HEK293 (cell line): ENCODE measurements around the gene DNM1L.

Experiments used
- CTCF ChIA-PET: fragments of 350-600 bp; formaldehyde crosslinking; extraction: SDS; loops from one replicate; lab custom pipeline; 2021; ENCODE audit warnings: antibody characterized with exemption; lab: Yijun Ruan, JAX
- POLR2A ChIA-PET: fragments of 300-600 bp; formaldehyde crosslinking; extraction: SDS; loops from one replicate; lab custom pipeline; 2020; ENCODE audit warnings: antibody characterized with exemption, inconsistent platforms; lab: Yijun Ruan, JAX
- H3K27ac ChIP-seq: fragments of 200-500 bp; sonication (Bioruptor generic); 2 replicates; pipeline ENCODE4 v1.5.1; 2014; ENCODE audit warnings: low read depth, low read length, control low read depth, inconsistent platforms; ENCODE audit errors: extremely low read depth
- H3K36me3 ChIP-seq, 2 experiments: fragments of 200-500 bp in 1 of 2; sonication (Bioruptor generic) in 1 of 2; 1 replicate in 1 of 2; 2 replicates in 1 of 2; pipeline ENCODE4 v1.5.1; 2014 to 2017; ENCODE audit warnings: inconsistent platforms in 2 of 2, low read length in 2 of 2; ENCODE audit not compliant: control insufficient read depth in 2 of 2, insufficient read depth in 1 of 2
- H3K4me1 ChIP-seq: fragments of 200-500 bp; sonication (Bioruptor generic); 2 replicates; pipeline ENCODE4 v1.5.1; 2014; ENCODE audit warnings: mild to moderate bottlenecking, low read length, inconsistent platforms; ENCODE audit not compliant: control insufficient read depth, insufficient read depth
- H3K4me3 ChIP-seq: 2 replicates; pipeline ENCODE4 v1.5.1; 2011; ENCODE audit warnings: low read depth, mild to moderate bottlenecking, control low read depth, low read length, moderate library complexity
- H3K9me3 ChIP-seq: fragments of 200-500 bp; sonication (Bioruptor generic); 2 replicates; pipeline ENCODE4 v1.5.1; 2014; ENCODE audit warnings: low read depth, low read length, inconsistent platforms; ENCODE audit not compliant: control insufficient read depth, insufficient read depth
- REPIN1 ChIP-seq: fragments of 450-650 bp; formaldehyde crosslinking; IDR thresholded peaks from 2 replicates; pipeline ENCODE4 v1.5.1; 2017; ENCODE audit warnings: missing biosample characterization, missing genetic modification characterization, low read depth
- REST ChIP-seq: fragments of 450-650 bp; formaldehyde crosslinking; IDR thresholded peaks from 2 replicates; pipeline ENCODE4 v1.5.1; 2016; ENCODE audit warnings: missing biosample characterization, missing genetic modification characterization
- ZBTB20 ChIP-seq: fragments of 450-650 bp; formaldehyde crosslinking; IDR thresholded peaks from 2 replicates; pipeline ENCODE4 v1.5.1; 2016; ENCODE audit warnings: missing biosample characterization, missing genetic modification characterization
- ZFP69B ChIP-seq: fragments of 450-650 bp; formaldehyde crosslinking; IDR thresholded peaks from 2 replicates; pipeline ENCODE4 v1.5.1; 2016; ENCODE audit warnings: missing biosample characterization, missing genetic modification characterization
- ZNF138 ChIP-seq: fragments of 450-650 bp; formaldehyde crosslinking; IDR thresholded peaks from 2 replicates; pipeline ENCODE4 v1.5.1; 2016; ENCODE audit warnings: missing biosample characterization, missing genetic modification characterization, borderline replicate concordance
- ZNF16 ChIP-seq: fragments of 450-650 bp; formaldehyde crosslinking; IDR thresholded peaks from 2 replicates; pipeline ENCODE4 v1.5.1; 2016; ENCODE audit warnings: low read depth, missing biosample characterization, missing genetic modification characterization
- ZNF169 ChIP-seq: fragments of 450-650 bp; formaldehyde crosslinking; IDR thresholded peaks from 2 replicates; pipeline ENCODE4 v1.5.1; 2016; ENCODE audit warnings: missing biosample characterization, missing genetic modification characterization
- ZNF248 ChIP-seq: fragments of 450-650 bp; formaldehyde crosslinking; IDR thresholded peaks from 2 replicates; pipeline ENCODE4 v1.5.1; 2017; ENCODE audit warnings: missing biosample characterization, missing genetic modification characterization
- ZNF488 ChIP-seq: fragments of 450-650 bp; formaldehyde crosslinking; IDR thresholded peaks from 2 replicates; pipeline ENCODE4 v1.5.1; 2016; ENCODE audit warnings: missing biosample characterization, missing genetic modification characterization
- ZNF529 ChIP-seq: fragments of 450-650 bp; formaldehyde crosslinking; IDR thresholded peaks from 2 replicates; pipeline ENCODE4 v1.5.1; 2017; ENCODE audit warnings: missing genetic modification characterization, missing biosample characterization; ENCODE audit not compliant: insufficient replicate concordance
- ZNF555 ChIP-seq: fragments of 450-650 bp; formaldehyde crosslinking; conservative IDR thresholded peaks from 2 replicates; pipeline ENCODE4 v1.5.1; 2017; ENCODE audit warnings: missing biosample characterization, mild to moderate bottlenecking, missing genetic modification characterization, inconsistent platforms
- ZNF561 ChIP-seq: fragments of 450-650 bp; IDR thresholded peaks from 2 replicates; pipeline ENCODE4 v1.5.1; 2018; ENCODE audit warnings: missing biosample characterization, missing genetic modification characterization, borderline replicate concordance
- ZNF837 ChIP-seq: fragments of 450-650 bp; formaldehyde crosslinking; IDR thresholded peaks from 2 replicates; pipeline ENCODE4 v1.5.1; 2016; ENCODE audit warnings: missing biosample characterization, missing genetic modification characterization
- ZNF843 ChIP-seq: fragments of 450-650 bp; formaldehyde crosslinking; IDR thresholded peaks from 2 replicates; pipeline ENCODE4 v1.5.1; 2016; ENCODE audit warnings: missing biosample characterization, missing genetic modification characterization
- ZSCAN18 ChIP-seq: fragments of 450-650 bp; formaldehyde crosslinking; IDR thresholded peaks from 2 replicates; pipeline ENCODE4 v1.5.1; 2016; ENCODE audit warnings: missing biosample characterization, missing genetic modification characterization
- ZXDB ChIP-seq: fragments of 450-650 bp; formaldehyde crosslinking; IDR thresholded peaks from 2 replicates; pipeline ENCODE4 v1.5.1; 2016; ENCODE audit warnings: missing biosample characterization, missing genetic modification characterization
- TF ChIP-seq, protein P1 (sequence below): fragments of 450-650 bp; formaldehyde crosslinking; IDR thresholded peaks from 2 replicates; pipeline ENCODE4 v1.5.1; 2017; ENCODE audit warnings: missing biosample characterization, missing genetic modification characterization
- TF ChIP-seq, protein P2 (sequence below): fragments of 450-650 bp; formaldehyde crosslinking; IDR thresholded peaks from 2 replicates; pipeline ENCODE4 v1.5.1; 2016; ENCODE audit warnings: missing biosample characterization, missing genetic modification characterization
- TF ChIP-seq, protein P3 (sequence below): fragments of 450-650 bp; formaldehyde crosslinking; IDR thresholded peaks from 2 replicates; pipeline ENCODE4 v1.5.1; 2016; ENCODE audit warnings: missing biosample characterization, missing genetic modification characterization
- TF ChIP-seq, protein P4 (sequence below): fragments of 450-650 bp; formaldehyde crosslinking; IDR thresholded peaks from 2 replicates; pipeline ENCODE4 v1.5.1; 2016; ENCODE audit warnings: missing biosample characterization, missing genetic modification characterization

Gene DNM1L

DNA sequence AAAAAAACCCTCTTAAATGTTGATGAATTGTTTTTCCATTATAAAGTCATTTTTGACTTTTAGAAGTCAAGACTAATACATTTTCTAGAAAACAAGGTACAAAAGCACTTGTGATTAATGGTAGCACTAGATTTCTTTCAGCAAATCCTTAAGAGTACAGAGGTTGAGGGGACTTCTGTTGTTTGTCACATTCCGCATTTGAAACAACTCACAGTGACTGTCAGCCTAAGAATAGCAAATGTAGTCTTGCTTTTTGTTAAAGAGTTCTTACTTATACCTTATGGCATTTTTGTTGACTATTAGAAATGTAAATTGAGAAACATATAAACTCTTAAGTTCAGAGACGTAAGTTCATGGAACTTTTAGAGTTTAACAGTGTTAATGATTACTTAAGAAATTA lies 60.2 kb downstream of the DNM1L start:
- Histone ChIP-seq H3K9me3 (no peaks in the 10 kb centered on the region), H3K27ac (no peak overlapping the region), H3K4me3 (no peak overlapping the region), H3K36me3 (peaks cover 65 to 88% of the 10 kb centered on the region in 2 experiments), H3K4me1 (no peaks in the 10 kb centered on the region)
- ChIA-PET POLR2A (no interaction called here), CTCF (no interaction called here)
- no peak for TF ChIP-seq ZXDB (tag by site-specific recombination)
- no peak for TF ChIP-seq ZBTB20 (tag by site-specific recombination)
- TF ChIP-seq, protein P1, sequence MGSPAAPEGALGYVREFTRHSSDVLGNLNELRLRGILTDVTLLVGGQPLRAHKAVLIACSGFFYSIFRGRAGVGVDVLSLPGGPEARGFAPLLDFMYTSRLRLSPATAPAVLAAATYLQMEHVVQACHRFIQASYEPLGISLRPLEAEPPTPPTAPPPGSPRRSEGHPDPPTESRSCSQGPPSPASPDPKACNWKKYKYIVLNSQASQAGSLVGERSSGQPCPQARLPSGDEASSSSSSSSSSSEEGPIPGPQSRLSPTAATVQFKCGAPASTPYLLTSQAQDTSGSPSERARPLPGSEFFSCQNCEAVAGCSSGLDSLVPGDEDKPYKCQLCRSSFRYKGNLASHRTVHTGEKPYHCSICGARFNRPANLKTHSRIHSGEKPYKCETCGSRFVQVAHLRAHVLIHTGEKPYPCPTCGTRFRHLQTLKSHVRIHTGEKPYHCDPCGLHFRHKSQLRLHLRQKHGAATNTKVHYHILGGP (tag by site-specific recombination): no peak
- no peak for TF ChIP-seq ZNF529 (tag by site-specific recombination)
- TF ChIP-seq REPIN1: no peak
- TF ChIP-seq, protein P2, sequence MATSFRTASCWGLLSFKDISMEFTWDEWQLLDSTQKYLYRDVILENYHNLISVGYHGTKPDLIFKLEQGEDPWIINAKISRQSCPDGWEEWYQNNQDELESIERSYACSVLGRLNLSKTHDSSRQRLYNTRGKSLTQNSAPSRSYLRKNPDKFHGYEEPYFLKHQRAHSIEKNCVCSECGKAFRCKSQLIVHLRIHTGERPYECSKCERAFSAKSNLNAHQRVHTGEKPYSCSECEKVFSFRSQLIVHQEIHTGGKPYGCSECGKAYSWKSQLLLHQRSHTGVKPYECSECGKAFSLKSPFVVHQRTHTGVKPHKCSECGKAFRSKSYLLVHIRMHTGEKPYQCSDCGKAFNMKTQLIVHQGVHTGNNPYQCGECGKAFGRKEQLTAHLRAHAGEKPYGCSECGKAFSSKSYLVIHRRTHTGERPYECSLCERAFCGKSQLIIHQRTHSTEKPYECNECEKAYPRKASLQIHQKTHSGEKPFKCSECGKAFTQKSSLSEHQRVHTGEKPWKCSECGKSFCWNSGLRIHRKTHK (tag by site-specific recombination): no peak
- TF ChIP-seq ZNF248 (tag by site-specific recombination): no peak
- TF ChIP-seq ZNF169 (tag by site-specific recombination): no peak
- no peak for TF ChIP-seq ZNF138
- no peak for TF ChIP-seq ZNF843 (tag by site-specific recombination)
- TF ChIP-seq ZNF837 (tag by site-specific recombination): no peak
- TF ChIP-seq ZNF561 (tag by site-specific recombination): no peak
- TF ChIP-seq, protein P3, sequence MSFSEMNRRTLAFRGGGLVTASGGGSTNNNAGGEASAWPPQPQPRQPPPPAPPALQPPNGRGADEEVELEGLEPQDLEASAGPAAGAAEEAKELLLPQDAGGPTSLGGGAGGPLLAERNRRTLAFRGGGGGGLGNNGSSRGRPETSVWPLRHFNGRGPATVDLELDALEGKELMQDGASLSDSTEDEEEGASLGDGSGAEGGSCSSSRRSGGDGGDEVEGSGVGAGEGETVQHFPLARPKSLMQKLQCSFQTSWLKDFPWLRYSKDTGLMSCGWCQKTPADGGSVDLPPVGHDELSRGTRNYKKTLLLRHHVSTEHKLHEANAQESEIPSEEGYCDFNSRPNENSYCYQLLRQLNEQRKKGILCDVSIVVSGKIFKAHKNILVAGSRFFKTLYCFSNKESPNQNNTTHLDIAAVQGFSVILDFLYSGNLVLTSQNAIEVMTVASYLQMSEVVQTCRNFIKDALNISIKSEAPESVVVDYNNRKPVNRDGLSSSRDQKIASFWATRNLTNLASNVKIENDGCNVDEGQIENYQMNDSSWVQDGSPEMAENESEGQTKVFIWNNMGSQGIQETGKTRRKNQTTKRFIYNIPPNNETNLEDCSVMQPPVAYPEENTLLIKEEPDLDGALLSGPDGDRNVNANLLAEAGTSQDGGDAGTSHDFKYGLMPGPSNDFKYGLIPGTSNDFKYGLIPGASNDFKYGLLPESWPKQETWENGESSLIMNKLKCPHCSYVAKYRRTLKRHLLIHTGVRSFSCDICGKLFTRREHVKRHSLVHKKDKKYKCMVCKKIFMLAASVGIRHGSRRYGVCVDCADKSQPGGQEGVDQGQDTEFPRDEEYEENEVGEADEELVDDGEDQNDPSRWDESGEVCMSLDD (tag by site-specific recombination): no peak
- TF ChIP-seq, protein P4, sequence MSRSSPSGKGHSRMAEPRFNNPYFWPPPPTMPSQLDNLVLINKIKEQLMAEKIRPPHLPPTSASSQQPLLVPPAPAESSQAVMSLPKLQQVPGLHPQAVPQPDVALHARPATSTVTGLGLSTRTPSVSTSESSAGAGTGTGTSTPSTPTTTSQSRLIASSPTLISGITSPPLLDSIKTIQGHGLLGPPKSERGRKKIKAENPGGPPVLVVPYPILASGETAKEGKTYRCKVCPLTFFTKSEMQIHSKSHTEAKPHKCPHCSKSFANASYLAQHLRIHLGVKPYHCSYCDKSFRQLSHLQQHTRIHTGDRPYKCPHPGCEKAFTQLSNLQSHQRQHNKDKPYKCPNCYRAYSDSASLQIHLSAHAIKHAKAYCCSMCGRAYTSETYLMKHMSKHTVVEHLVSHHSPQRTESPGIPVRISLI (tag by site-specific recombination): no peak
- no peak for TF ChIP-seq ZNF16
- TF ChIP-seq REST (tag by site-specific recombination): no peak
- TF ChIP-seq ZNF555 (tag by site-specific recombination): no peak
- no peak for TF ChIP-seq ZFP69B
- TF ChIP-seq ZNF488 (tag by site-specific recombination): no peak
- TF ChIP-seq ZSCAN18 (tag by site-specific recombination): no peak
